ENCODE measurements around the gene VRK1.

GRCh38 chr14:96876747-96877146 lies 79.6 kb downstream of the VRK1 start:
- TF ChIP-seq CTCF (IDR thresholded peaks at IDR 0.05) (no peak), POLR2A (IDR thresholded peaks at IDR 0.05) (no peak), POLR2AphosphoS5 (IDR thresholded peaks at IDR 0.05) (no peak), EP300 (IDR thresholded peaks at IDR 0.05) (no peak)

All from upper lobe of left lung (tissue), 4 donors.